GM18867 (cell line): Measurements from ENCODE around the gene TFCP2.
A peak's percentile ranks its signal among the peaks of the same experiment; 100 is the strongest.

Experiments used
- ATAC-seq: cut with Tn5 transposase; IDR thresholded peaks from one replicate; pipeline ENCODE4 v1.9.1; 2021; ENCODE audit warnings: mild to moderate bottlenecking, moderate library complexity; ENCODE audit not compliant: unreplicated experiment

The TFCP2 gene

GRCh38 chr12:51048661-51049251 is 124.2 kb downstream of the TFCP2 start:
- no peak for ATAC-seq

- peak; percentile 94 for ATAC-seq
Observed at GRCh38 chr12:51047655-51048540, 125.0 kb downstream of the TFCP2 start, which contains the start of gene LETMD1. Gene LETMD1 (plus strand): TSS chr12:51048327. CDS start chr12:51048357, 30 bp downstream.
